HG03095 (cell line): ENCODE results near the gene ENO2.
"Not testable (repeated sequence)": the region's sequence is repeated elsewhere in the genome, so short reads cannot be mapped to it uniquely, and the experiment has no call there.

ENCODE experiments used
- ATAC-seq: cut with Tn5 transposase; IDR thresholded peaks from one replicate; pipeline ENCODE4 v1.9.1; 2021; ENCODE audit warnings: moderate library complexity; ENCODE audit not compliant: unreplicated experiment

The ENO2 gene

GRCh38 chr12:6886206-6886999, 28.0 kb upstream of the ENO2 start:
- ATAC-seq: not testable (repeated sequence)

GRCh38 chr12:6887460-6887859, 26.9 kb upstream of the ENO2 start:
- no peak for ATAC-seq

GRCh38 chr12:6888360-6888759, 26.0 kb upstream of the ENO2 start:
- no peak for ATAC-seq

- not testable (repeated sequence) for ATAC-seq
Observed at GRCh38 chr12:6888794-6889193, 25.6 kb upstream of the ENO2 start.

GRCh38 chr12:6889775-6890573, 24.4 kb upstream of the ENO2 start:
- not testable (repeated sequence) for ATAC-seq

- ATAC-seq: peak; percentile 91
Observed at GRCh38 chr12:6890789-6891645, 23.4 kb upstream of the ENO2 start.

GRCh38 chr12:6891646-6892001, 22.8 kb upstream of the ENO2 start:
- ATAC-seq: peak; percentile 6

- not testable (repeated sequence) for ATAC-seq
Observed at GRCh38 chr12:6892683-6893082, 21.7 kb upstream of the ENO2 start.

GRCh38 chr12:6894321-6894720, 20.1 kb upstream of the ENO2 start:
- no peak for ATAC-seq

- no peak for ATAC-seq
Observed at GRCh38 chr12:6896846-6897435, 17.4 kb upstream of the ENO2 start.

- ATAC-seq: no peak
Observed at GRCh38 chr12:6899427-6899826, 15.0 kb upstream of the ENO2 start.

GRCh38 chr12:6899837-6900519, 14.4 kb upstream of the ENO2 start:
- no peak for ATAC-seq

- no peak for ATAC-seq
Observed at GRCh38 chr12:6902448-6902847, 11.9 kb upstream of the ENO2 start.

- ATAC-seq: no peak
Observed at GRCh38 chr12:6903722-6904121, 10.7 kb upstream of the ENO2 start.

- peak; percentile 94 for ATAC-seq
Observed at GRCh38 chr12:6904280-6905276, 9.8 kb upstream of the ENO2 start, which contains the start of gene LRRC23. TSS of gene LRRC23 (plus strand) at chr12:6904822. CDS start at chr12:6905634, 812 bp downstream.

- ATAC-seq: no peak
Observed at GRCh38 chr12:6905414-6906040, 8.9 kb upstream of the ENO2 start.

GRCh38 chr12:6908141-6908540, 6.2 kb upstream of the ENO2 start:
- ATAC-seq: not testable (repeated sequence)

- ATAC-seq: no peak
Observed at GRCh38 chr12:6909421-6910145, 4.8 kb upstream of the ENO2 start.
